Activated T-cell treated with anti-CD3 and anti-CD28 coated beads, Interleukin-2, amount 50 U/mL, for 48 hours (primary cell): ENCODE results near the gene BAG2.

Experiments used
- DNase-seq, 2 experiments: peaks; one replicate each; pipeline ENCODE4 v3.0.0-alpha.2; 2020

The BAG2 gene

GRCh38 chr6:57177545-57178265, 5.6 kb downstream of the BAG2 start:
- DNase-seq: no peak

DNA sequence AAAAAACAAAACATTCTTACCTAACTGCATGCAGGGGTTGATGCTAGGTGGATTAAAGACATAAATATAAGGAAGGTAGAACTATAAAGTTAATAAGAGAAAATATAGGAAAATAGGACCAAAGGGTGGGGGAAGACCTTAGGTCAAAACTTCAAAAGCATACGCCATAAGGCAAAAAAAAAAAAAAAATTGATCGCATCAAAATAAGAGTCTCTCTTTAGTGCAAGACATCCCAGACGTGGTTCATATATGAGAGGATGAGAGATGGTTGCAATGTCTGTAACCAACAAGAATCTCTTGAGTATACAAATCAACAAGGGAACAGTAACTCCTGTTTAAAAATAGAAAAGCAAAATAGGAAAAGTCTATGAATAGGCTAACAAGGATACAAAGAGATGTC, 8.5 kb downstream of the BAG2 start:
- DNase-seq: no peak

GRCh38 chr6:57182017-57182432, 9.9 kb downstream of the BAG2 start:
- no peak for DNase-seq

DNA sequence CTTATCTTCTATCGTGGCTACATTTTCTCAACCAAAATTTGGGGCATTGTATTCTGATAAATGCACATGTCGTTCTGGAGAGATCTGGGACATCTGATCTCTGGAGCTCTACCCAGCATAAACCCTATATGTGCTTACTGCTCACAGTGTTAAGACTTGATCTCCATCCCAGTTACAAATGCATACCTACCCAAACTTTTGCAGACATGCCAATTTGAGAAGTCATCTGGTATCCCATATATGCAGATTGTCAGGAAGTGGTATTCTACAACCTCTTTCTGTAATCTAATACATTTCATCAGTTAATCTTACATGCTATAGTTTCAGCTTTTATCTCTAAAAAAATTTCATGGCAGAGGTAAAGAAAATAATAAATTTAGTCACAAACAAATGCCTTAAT, 11.2 kb downstream of the BAG2 start:
- no peak for DNase-seq

DNA sequence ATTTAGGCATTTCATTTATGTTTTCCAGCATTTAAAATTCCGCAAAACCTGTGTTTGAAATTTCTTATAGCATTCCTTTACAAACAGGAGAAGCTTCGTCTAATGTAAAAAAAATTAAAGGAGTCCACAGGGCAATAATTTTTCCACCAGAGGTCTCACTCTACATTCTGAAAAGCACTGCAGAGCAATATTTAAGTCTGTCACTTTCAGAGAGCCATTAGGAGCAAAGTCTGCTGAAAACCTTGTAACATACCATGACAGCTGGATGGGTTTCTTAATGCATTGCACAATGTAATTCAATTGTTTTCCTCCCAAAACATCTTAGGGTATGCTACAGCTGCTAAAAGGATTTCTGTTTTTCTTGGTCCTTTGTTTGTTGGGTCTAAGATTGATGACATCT, 18.0 kb downstream of the BAG2 start:
- DNase-seq: no peak

DNA sequence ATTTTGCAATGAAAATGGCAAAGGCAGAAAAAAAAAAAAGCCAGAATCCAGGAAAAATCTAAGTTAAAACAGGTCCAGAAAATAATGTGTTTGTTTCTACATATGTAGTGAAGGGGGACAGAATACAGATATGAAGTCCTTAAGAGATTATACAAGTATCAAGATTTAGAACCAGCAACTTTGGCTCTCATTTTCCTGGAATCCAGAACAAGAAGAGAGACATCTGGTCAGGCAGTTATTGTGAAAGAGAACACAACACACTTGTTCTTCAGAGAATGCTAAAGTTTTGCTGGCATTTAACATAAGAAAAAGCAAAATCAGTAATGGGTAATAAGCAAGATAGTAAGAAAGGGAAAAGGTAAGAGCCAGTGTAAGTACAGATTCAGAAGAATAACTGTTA, 21.1 kb downstream of the BAG2 start:
- DNase-seq: no peak

- DNase-seq: no peak
These were observed 23.3 kb downstream of the BAG2 start for GRCh38 chr6:57195457-57195856.

GRCh38 chr6:57198926-57199636, 27.0 kb downstream of the BAG2 start:
- DNase-seq: no peak

GRCh38 chr6:57201718-57202117, 29.6 kb downstream of the BAG2 start:
- DNase-seq: no peak

- DNase-seq: no peak
These were observed 33.6 kb downstream of the BAG2 start for GRCh38 chr6:57205550-57206328.

DNA sequence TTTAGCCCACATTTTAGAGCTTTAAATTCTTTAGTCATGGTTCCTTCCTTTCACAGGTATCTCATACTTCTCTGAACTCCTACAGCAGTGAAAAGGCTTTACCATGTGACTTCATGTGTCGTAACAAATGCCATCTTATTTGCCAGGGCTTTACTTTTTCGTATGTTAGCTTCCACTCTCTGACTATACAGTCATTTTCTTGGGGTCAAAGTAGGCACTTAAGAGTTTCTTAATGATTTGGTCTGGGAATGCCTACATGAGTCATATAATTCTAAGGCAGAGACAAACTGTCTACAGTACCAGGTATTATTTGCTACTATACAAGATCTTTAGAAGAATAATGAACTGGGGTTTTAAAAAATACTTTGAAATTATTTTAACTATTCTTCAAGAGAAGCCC, 35.0 kb downstream of the BAG2 start:
- DNase-seq: no peak

DNA sequence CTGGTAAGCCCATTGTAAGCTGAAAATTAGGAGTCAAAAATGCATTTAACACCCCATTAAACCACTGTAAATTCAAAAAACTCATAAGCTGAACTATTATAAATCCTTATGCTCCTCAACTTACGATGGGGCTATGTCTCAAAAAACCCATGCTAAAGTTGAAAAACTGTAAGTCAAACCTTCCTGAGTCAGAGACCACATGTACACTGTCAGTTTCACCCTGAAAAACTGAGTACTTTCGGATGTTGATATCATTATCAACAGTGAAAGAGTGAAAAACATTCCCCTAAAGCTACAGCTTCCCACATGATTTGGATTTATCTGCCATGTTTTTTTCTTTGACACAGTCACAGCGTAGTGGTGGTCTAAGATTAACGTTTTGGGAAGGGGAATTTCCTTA, 35.7 kb downstream of the BAG2 start:
- no peak for DNase-seq

DNA sequence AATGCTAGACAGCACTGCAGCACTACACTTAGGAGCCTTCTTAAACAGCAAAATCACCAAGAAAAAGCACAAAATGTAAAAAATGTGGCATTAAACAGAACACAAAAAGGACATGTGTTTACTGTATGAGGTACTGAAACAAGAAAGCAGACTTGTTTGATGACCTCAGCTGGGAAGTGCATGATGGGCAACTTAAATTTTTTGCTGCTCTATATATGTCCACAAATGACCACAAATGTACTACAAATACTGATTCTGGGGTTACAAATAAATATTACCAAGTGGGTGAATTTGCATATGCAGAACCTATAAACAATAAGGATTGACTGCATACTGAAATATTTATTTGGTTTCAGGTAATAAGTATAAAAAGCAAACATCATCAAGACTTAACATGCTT, 36.9 kb downstream of the BAG2 start:
- DNase-seq: no peak

DNA sequence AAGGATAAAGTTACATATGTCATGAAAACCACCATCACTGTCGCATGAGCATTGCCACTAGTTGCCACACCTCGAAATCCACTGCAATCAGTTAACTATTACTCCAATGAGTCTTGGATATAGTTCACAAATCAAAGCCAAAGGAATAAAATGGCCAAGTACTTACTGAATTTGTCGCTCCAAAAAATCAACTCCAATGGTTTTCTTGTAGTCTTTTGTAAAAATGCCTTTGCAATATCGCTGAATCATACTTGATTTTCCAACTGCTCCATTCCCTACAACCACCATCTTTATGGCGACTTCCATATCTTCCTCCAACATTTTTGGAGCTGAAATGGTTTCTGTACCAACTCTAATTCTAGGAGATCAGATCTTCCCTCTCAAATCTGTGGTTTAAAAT, 37.9 kb downstream of the BAG2 start:
- DNase-seq: no peak

DNA sequence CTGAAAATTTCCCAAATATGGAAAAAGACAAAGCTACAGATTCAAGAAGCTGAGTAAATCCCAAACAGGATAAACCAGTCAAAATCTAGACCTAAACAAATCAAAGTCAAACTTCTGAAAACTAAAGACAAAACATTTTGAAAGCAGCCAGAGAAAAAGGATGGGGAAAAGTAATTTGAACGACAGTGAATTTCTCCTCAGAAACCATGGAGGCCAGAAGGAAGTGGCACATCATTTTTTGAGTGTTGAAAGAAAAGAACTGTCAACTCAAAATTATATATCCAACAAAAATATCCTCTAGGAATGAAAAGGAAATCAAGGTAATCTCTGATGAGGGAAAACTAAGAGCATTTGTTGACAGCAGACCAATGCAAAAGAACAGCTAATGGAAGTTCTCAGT, 43.1 kb downstream of the BAG2 start:
- DNase-seq: no peak

DNA sequence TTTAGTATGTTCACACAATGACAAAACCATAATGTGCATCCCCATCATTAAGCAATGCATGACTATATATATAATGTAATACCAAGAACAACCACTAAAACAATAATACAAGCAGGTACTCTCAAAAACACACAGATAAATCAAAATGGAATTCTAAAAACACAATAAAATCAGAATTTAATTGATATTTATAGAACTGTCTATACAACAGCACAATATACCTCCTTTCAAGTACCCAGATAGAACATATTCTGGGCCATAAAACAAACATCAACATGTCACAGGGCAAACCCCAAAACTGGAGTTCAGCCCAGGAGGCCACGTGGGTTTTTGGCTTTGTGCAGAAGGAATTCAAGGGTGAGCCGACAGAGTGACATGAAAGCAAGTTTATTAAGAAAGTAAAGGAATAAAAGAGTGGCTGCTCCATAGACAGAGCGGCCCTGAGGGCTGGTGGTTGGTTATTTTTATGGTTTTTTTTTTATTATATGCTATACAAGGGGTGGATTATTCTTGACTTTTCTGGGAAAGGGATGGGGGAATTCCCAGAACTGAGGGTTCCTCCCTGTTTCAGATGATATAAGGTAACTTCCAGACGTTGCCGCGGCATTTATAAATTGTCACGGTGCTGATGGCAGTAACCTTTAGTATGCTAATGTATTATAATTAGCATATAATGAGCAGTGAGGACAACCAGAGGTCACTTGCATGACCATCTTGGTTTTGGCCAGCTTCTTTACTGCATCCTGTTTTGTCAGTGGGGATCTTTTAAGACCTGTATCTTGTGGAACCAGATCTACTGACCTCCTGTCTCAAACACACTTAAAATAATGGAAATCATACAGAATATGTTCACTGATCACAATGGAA, 44.3 kb downstream of the BAG2 start:
- no peak for DNase-seq

GRCh38 chr6:57217270-57217669, 45.1 kb downstream of the BAG2 start:
- no peak for DNase-seq

DNA sequence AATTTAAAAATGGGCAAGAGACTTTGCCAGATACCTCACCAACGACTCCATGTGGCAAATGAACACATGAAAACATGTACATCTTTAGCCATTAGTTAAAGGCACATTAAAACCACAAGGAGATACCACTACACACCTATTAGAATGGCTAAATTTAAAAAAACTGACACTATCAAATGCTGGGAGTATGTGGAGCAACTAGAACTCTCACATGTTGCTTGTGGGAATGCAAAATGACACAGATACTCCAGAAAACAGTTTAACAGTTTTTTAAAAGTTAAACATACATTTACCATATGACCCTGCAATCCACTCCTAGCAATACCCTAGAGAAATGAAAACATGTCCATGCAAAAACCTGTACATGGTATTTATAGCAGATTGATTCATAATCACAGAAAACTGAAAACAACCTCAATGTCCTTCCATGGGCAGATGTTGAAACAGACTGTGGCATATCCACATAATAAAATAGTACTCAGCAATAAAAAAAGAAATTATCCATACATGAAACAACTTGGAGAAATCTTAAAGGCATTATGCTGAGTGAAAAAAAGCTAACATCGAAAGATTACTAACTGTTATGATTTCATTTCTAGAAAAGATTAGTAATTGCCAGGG, 48.1 kb downstream of the BAG2 start:
- DNase-seq: no peak

DNA sequence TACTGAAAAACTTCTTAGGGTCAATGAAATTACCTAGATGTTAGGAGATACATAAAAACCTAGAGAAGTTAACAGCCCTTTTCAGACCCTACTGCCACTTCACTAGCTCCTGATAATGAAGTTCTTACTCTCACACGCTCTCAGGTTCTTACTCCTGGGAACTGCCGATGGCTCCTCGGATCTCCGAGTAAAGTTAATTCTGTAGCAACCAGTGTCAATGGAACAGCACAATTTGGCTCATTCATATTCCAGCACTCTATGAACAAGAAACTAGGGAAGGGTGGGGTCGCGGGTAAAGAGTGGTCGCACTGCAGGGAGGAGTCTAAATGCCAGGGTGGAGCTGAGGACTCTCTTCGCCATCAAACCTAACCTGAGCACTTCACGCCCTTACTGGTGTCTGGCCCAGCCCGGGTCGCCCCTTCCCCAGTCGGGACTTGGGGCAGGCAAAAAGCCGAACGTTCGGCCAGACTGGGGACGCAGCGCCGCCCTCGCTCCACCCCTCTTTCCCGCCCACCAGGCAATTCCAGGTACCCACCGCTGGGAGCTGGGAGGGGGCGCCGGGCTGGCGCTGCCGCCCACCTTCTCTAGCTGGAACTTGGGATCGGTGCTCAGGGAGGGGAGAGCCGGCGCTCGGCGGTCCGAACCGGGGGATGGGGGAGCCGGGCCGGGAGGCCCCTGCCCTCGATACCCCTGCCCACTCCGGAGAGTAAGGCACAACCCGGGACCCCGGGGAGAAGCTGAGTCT, 49.2 kb downstream of the BAG2 start:
- DNase-seq: peak; percentile 70 to 75

- DNase-seq: peak; percentile 88 to 91
These were observed 50.0 kb downstream of the BAG2 start, which contains the start of gene RAB23 for GRCh38 chr6:57221936-57222742. TSS of gene RAB23 (minus strand) at chr6:57222307. CDS start at chr6:57210380, 11,927 bp downstream.

DNA sequence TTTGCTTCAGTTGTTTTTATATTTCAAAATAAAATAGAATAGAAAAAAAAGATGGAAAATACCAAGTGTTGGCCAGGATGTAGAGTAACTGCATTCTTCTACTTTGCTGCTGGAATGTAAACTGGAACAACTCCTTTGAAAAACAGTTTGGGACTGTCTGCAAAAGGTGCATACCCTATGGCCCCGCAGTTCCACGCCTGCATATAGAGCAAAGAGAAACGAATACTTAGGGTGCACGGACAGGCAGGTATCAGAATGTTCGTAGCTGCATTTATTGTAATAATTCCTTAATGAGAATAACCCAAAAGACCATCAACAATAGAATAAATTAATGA, 50.6 kb downstream of the BAG2 start:
- no peak for DNase-seq
